Ovary (tissue), 9 donors: Measurements from ENCODE around the gene UNKL. TPM values are rescaled to one million over a fixed set of nuclear protein-coding genes. Genes with fewer than 3 reads are reported as not detected.

Experiments
- DNase-seq, 5 donors: peaks; one replicate each; pipeline ENCODE4 v3.0.0-alpha.2; 2019 to 2020
- H3K27ac ChIP-seq, 2 donors: fragments of 200-600 bp; one replicate each; pipeline versions ENCODE4 v1.5.1 to v1.8.0; 2019 to 2022
- H3K27me3 ChIP-seq: fragments of 200-600 bp; one replicate; pipeline ENCODE4 v1.8.0; 2022
- H3K36me3 ChIP-seq: fragments of 200-600 bp; sonication (generic); one replicate; pipeline ENCODE4 v1.5.1; 2019
- H3K4me1 ChIP-seq: one replicate; pipeline ENCODE4 v1.8.1; 2013; ENCODE audit warnings: mild to moderate bottlenecking, moderate library complexity; ENCODE audit not compliant: insufficient read depth
- H3K4me3 ChIP-seq: fragments of 200-600 bp; sonication (generic); one replicate; pipeline ENCODE4 v1.5.1; 2017
- H3K9me3 ChIP-seq, 2 donors: fragments of 200-600 bp in 1 of 2; sonication (generic) in 1 of 2; one replicate each; pipeline versions ENCODE4 v1.5.1 to v1.8.1; 2013 to 2019; ENCODE audit warnings: mild to moderate bottlenecking in 1 of 2, moderate library complexity in 1 of 2
- CTCF ChIP-seq, 3 donors: fragments of 450-650 bp in 2 of 3; fragments of 200-600 bp in 1 of 3; IDR thresholded peaks; one replicate each; pipeline versions ENCODE4 v1.5.1 to v1.8.0; 2016 to 2022; ENCODE audit warnings: antibody characterized with exemption in 3 of 3, mild to moderate bottlenecking in 1 of 3
- EP300 ChIP-seq: sonication (generic); formaldehyde crosslinking; IDR thresholded peaks from one replicate; pipeline ENCODE4 v1.6.1; 2017; ENCODE audit warnings: antibody characterized with exemption
- POLR2A ChIP-seq: fragments of 450-650 bp; IDR thresholded peaks from one replicate; pipeline ENCODE4 v1.6.1; 2017; ENCODE audit warnings: antibody characterized with exemption, mild to moderate bottlenecking, moderate library complexity
- WGBS, 3 donors: extraction: QIAGEN DNeasy Blood & Tissue Kit in 1 of 3; methylation state at CpG; one replicate each; pipeline versions ENCODE4 v1.1.5 to v1.1.7; 2013 to 2017; 5-methylcytosine and 5-hydroxymethylcytosine counted together
- intact Hi-C, 4 donors: fragments of 100-400 bp; cut with DNase I; formaldehyde crosslinking; loops; one replicate each; pipeline versions ENCODE4 v1.11.0 to v1.15.1; 2022 to 2023
- polyA plus RNA-seq, 2 donors: library from polyadenylated mRNA; stranded (reverse); fragments of 200-250 nt in 1 of 2; fragments of 350-450 nt in 1 of 2; fragmentation: Illumina TruSeq in 1 of 2; extraction: RNeasy Lipid Tissue Mini Kit (QIAGEN cat#74804) in 1 of 2; gene quantifications; one replicate each; pipeline ENCODE4 v1.2.3, GENCODE V29; 2013 to 2014
- total RNA-seq, 7 donors: library from RNA; depleted of rRNA in 2 of 7; stranded (reverse); fragments of >200 nt in 2 of 7; fragmentation: NEBNext Ultra II Directional in 3 of 7; extraction: Animal tissue kit (Norgen Biotek cat#: 25700) in 3 of 7; gene quantifications; one replicate each; pipeline versions ENCODE4 v1.1.0 to v1.2.4, GENCODE V29; 2016 to 2023
- donor health status: DM: no; HTN: no; CAD: no; lungs with moderate emphysema.
- donor health status: DM: no; HTN: no; CAD: no.
- donor health status: Bipolar disorder and iron deficiency.
- donor health status: DM: yes; HTN: yes; CAD: no.
- donor health status: DM: no; HTN: no; CAD: no.
- donor health status: DM: yes; HTN: yes; CAD: no.

Gene UNKL
- total and polyA plus RNA-seq, 9 donors = 7.0 to 44.8 (median 32.5) TPM

- peak overlapping the region; percentile 25 for H3K4me3 ChIP-seq
- no peaks in the 10 kb centered on the region for H3K9me3 ChIP-seq
- DNase-seq = no peak
- no peaks in the 10 kb centered on the region for H3K4me1 ChIP-seq
- H3K36me3 ChIP-seq = no peaks in the 10 kb centered on the region
- WGBS, 3 donors = 1 to 3% (median 2%) methylated on average over 44 to 78 of the region's 78 CpGs
- H3K27ac ChIP-seq = no peak overlapping the region
- intact Hi-C loops = no loop called here
- no peaks in the 10 kb centered on the region for H3K27me3 ChIP-seq
- TF ChIP-seq EP300 (no peak), CTCF (IDR thresholded peaks at IDR 0.05) (no peak), POLR2A (no peak)
Measured at GRCh38 chr16:1333854-1334700, 80.4 kb downstream of the UNKL start.

- no peaks in the 10 kb centered on the region for H3K27me3 ChIP-seq
- DNase-seq = no peak
- no peak within 1 kb of the TSS for H3K27ac ChIP-seq
- peak within 1 kb of the TSS; percentile 25 for H3K4me3 ChIP-seq
- no peaks in the 10 kb centered on the region for H3K9me3 ChIP-seq
- H3K36me3 ChIP-seq = no peaks in the 10 kb centered on the region
- no peaks in the 10 kb centered on the region for H3K4me1 ChIP-seq
- WGBS, 3 donors = 1 to 2% (median 2%) methylated on average over 18 to 83 of the region's 83 CpGs
- intact Hi-C loops = no loop called here
- no peak for TF ChIP-seq EP300
- no peak for TF ChIP-seq CTCF (IDR thresholded peaks at IDR 0.05)
- no peak for TF ChIP-seq POLR2A
Measured at GRCh38 chr16:1333149-1333812, 81.2 kb downstream of the UNKL start, which contains the start of gene BAIAP3. Gene BAIAP3 (plus strand): TSS chr16:1333645. CDS start chr16:1338550, 4,905 bp downstream.

GRCh38 chr16:1332618-1333148, 81.8 kb downstream of the UNKL start:
- TF ChIP-seq POLR2A (no peak), CTCF (IDR thresholded peaks at IDR 0.05) (no peak), EP300 (no peak)
- Histone ChIP-seq H3K27ac (no peak overlapping the region), H3K27me3 (no peaks in the 10 kb centered on the region), H3K36me3 (no peaks in the 10 kb centered on the region), H3K9me3 (no peaks in the 10 kb centered on the region), H3K4me3 (peak overlapping the region; percentile 1), H3K4me1 (no peaks in the 10 kb centered on the region)
- intact Hi-C loops = no loop called here
- DNase-seq = no peak
- WGBS, 3 donors = 4 to 5% (median 5%) methylated on average over 23 to 26 of the region's 26 CpGs

- no peak overlapping the region for H3K27ac ChIP-seq
- peak in 1 of 5 donors; percentile 55 for DNase-seq
- no peak overlapping the region for H3K4me3 ChIP-seq
- H3K36me3 ChIP-seq = no peaks in the 10 kb centered on the region
- H3K4me1 ChIP-seq = no peaks in the 10 kb centered on the region
- H3K27me3 ChIP-seq = no peaks in the 10 kb centered on the region
- no peak for TF ChIP-seq POLR2A
- TF ChIP-seq EP300 = no peak
- TF ChIP-seq CTCF (IDR thresholded peaks at IDR 0.05) = no peak
- intact Hi-C loops = no loop called here
- 3 to 8% (median 3%) methylated on average over 26 to 34 of the region's 34 CpGs for WGBS, 3 donors
- no peaks in the 10 kb centered on the region for H3K9me3 ChIP-seq
Measured at GRCh38 chr16:1331712-1332617, 82.5 kb downstream of the UNKL start.
